HEK293 (cell line): ENCODE measurements around the gene GTPBP1.

Experiments
- HOXA7 ChIP-seq: sonication (generic); formaldehyde crosslinking; IDR thresholded peaks from 2 replicates; pipeline ENCODE4 v1.8.1; 2022; ENCODE audit warnings: missing genetic modification reagents, borderline replicate concordance
- KLF16 ChIP-seq: fragments of 450-650 bp; formaldehyde crosslinking; IDR thresholded peaks from 2 replicates; pipeline ENCODE4 v1.5.1; 2017; ENCODE audit warnings: missing biosample characterization, missing genetic modification characterization
- KLF7 ChIP-seq: fragments of 450-650 bp; formaldehyde crosslinking; IDR thresholded peaks from 2 replicates; pipeline ENCODE4 v1.5.1; 2016; ENCODE audit warnings: missing biosample characterization, missing genetic modification characterization, borderline replicate concordance
- MYNN ChIP-seq: fragments of 450-650 bp; formaldehyde crosslinking; IDR thresholded peaks from 2 replicates; pipeline ENCODE4 v1.5.1; 2016; ENCODE audit warnings: missing biosample characterization, missing genetic modification characterization, borderline replicate concordance
- YY1 ChIP-seq: fragments of 450-650 bp; formaldehyde crosslinking; IDR thresholded peaks from 2 replicates; pipeline ENCODE4 v1.5.1; 2018; ENCODE audit warnings: missing biosample characterization, missing genetic modification characterization
- ZNF214 ChIP-seq: fragments of 450-650 bp; formaldehyde crosslinking; IDR thresholded peaks from 2 replicates; pipeline ENCODE4 v1.5.1; 2017; ENCODE audit warnings: missing biosample characterization, mild to moderate bottlenecking, missing genetic modification characterization, borderline replicate concordance
- ZNF510 ChIP-seq: fragments of 450-650 bp; formaldehyde crosslinking; IDR thresholded peaks from 2 replicates; pipeline ENCODE4 v1.5.1; 2018; ENCODE audit warnings: mild to moderate bottlenecking, missing genetic modification characterization, missing biosample characterization; ENCODE audit not compliant: insufficient replicate concordance
- ZNF529 ChIP-seq: fragments of 450-650 bp; formaldehyde crosslinking; IDR thresholded peaks from 2 replicates; pipeline ENCODE4 v1.5.1; 2017; ENCODE audit warnings: missing genetic modification characterization, missing biosample characterization; ENCODE audit not compliant: insufficient replicate concordance
- TF ChIP-seq, protein P1 (sequence below): fragments of 450-650 bp; formaldehyde crosslinking; IDR thresholded peaks from 2 replicates; pipeline ENCODE4 v1.5.1; 2016; ENCODE audit warnings: missing biosample characterization, missing genetic modification characterization
- TF ChIP-seq, protein P2 (sequence below): fragments of 450-650 bp; formaldehyde crosslinking; IDR thresholded peaks from 2 replicates; pipeline ENCODE4 v1.5.1; 2016; ENCODE audit warnings: missing biosample characterization, missing genetic modification characterization, low read depth
- TF ChIP-seq, protein P3 (sequence below): fragments of 450-650 bp; formaldehyde crosslinking; IDR thresholded peaks from 2 replicates; pipeline ENCODE4 v1.5.1; 2016; ENCODE audit warnings: missing biosample characterization, missing genetic modification characterization
- TF ChIP-seq, protein P4 (sequence below): fragments of 450-650 bp; formaldehyde crosslinking; IDR thresholded peaks from 2 replicates; pipeline ENCODE4 v1.5.1; 2016; ENCODE audit warnings: missing biosample characterization, missing genetic modification characterization

DNA sequence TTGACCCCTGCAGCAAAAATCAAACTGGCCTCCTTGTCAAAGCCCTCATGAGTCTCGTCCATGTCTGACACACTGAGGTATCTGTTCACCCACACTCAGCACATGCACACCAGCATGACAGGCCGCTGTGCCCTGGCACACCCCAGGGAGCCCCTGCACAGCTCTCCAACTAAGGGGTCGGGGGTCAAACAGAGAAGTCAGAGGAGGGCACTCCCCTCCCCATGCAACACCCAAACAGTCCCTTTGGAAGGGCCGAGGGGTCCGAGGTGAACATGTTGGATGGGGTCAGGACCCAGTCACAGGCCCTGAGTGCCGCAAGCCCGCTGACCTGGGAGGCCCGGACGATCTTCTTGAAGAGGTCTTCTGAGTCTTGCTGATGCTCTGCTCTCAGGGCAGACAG is 35.4 kb downstream of the GTPBP1 start:
- TF ChIP-seq YY1 (no peak), KLF16 (no peak), ZNF529 (tag by site-specific recombination) (no peak), MYNN (tag by site-specific recombination) (no peak), ZNF214 (no peak), ZNF510 (tag by site-specific recombination) (no peak), HOXA7 (CRISPR knock-in tag) (no peak), KLF7 (tag by site-specific recombination) (no peak)
- TF ChIP-seq, protein P1, sequence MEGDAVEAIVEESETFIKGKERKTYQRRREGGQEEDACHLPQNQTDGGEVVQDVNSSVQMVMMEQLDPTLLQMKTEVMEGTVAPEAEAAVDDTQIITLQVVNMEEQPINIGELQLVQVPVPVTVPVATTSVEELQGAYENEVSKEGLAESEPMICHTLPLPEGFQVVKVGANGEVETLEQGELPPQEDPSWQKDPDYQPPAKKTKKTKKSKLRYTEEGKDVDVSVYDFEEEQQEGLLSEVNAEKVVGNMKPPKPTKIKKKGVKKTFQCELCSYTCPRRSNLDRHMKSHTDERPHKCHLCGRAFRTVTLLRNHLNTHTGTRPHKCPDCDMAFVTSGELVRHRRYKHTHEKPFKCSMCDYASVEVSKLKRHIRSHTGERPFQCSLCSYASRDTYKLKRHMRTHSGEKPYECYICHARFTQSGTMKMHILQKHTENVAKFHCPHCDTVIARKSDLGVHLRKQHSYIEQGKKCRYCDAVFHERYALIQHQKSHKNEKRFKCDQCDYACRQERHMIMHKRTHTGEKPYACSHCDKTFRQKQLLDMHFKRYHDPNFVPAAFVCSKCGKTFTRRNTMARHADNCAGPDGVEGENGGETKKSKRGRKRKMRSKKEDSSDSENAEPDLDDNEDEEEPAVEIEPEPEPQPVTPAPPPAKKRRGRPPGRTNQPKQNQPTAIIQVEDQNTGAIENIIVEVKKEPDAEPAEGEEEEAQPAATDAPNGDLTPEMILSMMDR (tag by site-specific recombination): no peak
- TF ChIP-seq, protein P2, sequence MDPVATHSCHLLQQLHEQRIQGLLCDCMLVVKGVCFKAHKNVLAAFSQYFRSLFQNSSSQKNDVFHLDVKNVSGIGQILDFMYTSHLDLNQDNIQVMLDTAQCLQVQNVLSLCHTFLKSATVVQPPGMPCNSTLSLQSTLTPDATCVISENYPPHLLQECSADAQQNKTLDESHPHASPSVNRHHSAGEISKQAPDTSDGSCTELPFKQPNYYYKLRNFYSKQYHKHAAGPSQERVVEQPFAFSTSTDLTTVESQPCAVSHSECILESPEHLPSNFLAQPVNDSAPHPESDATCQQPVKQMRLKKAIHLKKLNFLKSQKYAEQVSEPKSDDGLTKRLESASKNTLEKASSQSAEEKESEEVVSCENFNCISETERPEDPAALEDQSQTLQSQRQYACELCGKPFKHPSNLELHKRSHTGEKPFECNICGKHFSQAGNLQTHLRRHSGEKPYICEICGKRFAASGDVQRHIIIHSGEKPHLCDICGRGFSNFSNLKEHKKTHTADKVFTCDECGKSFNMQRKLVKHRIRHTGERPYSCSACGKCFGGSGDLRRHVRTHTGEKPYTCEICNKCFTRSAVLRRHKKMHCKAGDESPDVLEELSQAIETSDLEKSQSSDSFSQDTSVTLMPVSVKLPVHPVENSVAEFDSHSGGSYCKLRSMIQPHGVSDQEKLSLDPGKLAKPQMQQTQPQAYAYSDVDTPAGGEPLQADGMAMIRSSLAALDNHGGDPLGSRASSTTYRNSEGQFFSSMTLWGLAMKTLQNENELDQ (tag by site-specific recombination): no peak
- TF ChIP-seq, protein P3, sequence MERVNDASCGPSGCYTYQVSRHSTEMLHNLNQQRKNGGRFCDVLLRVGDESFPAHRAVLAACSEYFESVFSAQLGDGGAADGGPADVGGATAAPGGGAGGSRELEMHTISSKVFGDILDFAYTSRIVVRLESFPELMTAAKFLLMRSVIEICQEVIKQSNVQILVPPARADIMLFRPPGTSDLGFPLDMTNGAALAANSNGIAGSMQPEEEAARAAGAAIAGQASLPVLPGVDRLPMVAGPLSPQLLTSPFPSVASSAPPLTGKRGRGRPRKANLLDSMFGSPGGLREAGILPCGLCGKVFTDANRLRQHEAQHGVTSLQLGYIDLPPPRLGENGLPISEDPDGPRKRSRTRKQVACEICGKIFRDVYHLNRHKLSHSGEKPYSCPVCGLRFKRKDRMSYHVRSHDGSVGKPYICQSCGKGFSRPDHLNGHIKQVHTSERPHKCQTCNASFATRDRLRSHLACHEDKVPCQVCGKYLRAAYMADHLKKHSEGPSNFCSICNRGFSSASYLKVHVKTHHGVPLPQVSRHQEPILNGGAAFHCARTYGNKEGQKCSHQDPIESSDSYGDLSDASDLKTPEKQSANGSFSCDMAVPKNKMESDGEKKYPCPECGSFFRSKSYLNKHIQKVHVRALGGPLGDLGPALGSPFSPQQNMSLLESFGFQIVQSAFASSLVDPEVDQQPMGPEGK (tag by site-specific recombination): no peak
- TF ChIP-seq, protein P4, sequence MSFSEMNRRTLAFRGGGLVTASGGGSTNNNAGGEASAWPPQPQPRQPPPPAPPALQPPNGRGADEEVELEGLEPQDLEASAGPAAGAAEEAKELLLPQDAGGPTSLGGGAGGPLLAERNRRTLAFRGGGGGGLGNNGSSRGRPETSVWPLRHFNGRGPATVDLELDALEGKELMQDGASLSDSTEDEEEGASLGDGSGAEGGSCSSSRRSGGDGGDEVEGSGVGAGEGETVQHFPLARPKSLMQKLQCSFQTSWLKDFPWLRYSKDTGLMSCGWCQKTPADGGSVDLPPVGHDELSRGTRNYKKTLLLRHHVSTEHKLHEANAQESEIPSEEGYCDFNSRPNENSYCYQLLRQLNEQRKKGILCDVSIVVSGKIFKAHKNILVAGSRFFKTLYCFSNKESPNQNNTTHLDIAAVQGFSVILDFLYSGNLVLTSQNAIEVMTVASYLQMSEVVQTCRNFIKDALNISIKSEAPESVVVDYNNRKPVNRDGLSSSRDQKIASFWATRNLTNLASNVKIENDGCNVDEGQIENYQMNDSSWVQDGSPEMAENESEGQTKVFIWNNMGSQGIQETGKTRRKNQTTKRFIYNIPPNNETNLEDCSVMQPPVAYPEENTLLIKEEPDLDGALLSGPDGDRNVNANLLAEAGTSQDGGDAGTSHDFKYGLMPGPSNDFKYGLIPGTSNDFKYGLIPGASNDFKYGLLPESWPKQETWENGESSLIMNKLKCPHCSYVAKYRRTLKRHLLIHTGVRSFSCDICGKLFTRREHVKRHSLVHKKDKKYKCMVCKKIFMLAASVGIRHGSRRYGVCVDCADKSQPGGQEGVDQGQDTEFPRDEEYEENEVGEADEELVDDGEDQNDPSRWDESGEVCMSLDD (tag by site-specific recombination): no peak
